ENCODE measurements around the gene DLAT. TPM values are rescaled to one million over a fixed set of nuclear protein-coding genes. Genes with fewer than 3 reads are reported as not detected.

The DLAT gene
- total and polyA plus RNA-seq, 2 experiments from 2014 or later = 27.9 to 42.1 TPM

- no peak overlapping the region for H3K27ac ChIP-seq
These were observed 25.5 kb downstream of the DLAT start for GRCh38 chr11:112050721-112051120.

DNA sequence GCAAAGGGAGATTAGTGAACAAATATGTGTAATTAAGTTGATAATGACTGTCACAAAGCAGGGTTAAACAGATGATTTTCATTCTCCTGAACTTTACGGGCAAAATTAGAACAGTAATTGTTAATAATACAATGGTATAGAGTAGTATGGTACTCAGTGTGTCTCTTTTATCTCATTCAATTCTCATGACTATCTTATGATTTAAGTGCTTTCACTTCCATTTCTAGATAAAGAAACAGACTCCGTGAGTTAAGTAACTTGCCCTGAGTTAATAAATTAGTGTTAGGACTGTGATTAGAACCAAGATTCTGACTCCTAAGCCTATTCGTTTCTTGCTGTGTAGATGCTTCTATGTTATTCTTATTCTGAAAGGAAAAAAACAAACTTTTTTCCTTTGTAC lies 26.6 kb downstream of the DLAT start:
- no peak overlapping the region for H3K4me3 ChIP-seq
- H3K27ac ChIP-seq = no peak overlapping the region
- DNase-seq (ENCODE audit: low spot score) = no peak
- no peaks in the 10 kb centered on the region for H3K27me3 ChIP-seq
- WGBS (ENCODE audit: low lambda C conversion rate, missing lambda C conversion rate) = 95% methylated on average over 3 of the region's 3 CpGs
- H3K9me2 ChIP-seq (replicated peaks; ENCODE audit: insufficient read depth) = no peaks in the 10 kb centered on the region
- H3K36me3 ChIP-seq (replicated peaks; ENCODE audit: insufficient read depth, low read depth) = no peaks in the 10 kb centered on the region
- no peaks in the 10 kb centered on the region for H3K4me1 ChIP-seq (ENCODE audit: insufficient read depth)
- H3K79me2 ChIP-seq = no peaks in the 10 kb centered on the region
- H3K4me2 ChIP-seq = no peak overlapping the region
- no peak overlapping the region for H2AFZ ChIP-seq
- no peaks in the 10 kb centered on the region for H3K9me3 ChIP-seq (ENCODE audit: low read depth)
- H4K20me1 ChIP-seq (ENCODE audit: insufficient read depth, poor library complexity, severe bottlenecking) = no peaks in the 10 kb centered on the region
- no peak for TF ChIP-seq EZH2 (IDR thresholded peaks at IDR 0.05; ENCODE audit: borderline replicate concordance)
- TF ChIP-seq, protein P1, sequence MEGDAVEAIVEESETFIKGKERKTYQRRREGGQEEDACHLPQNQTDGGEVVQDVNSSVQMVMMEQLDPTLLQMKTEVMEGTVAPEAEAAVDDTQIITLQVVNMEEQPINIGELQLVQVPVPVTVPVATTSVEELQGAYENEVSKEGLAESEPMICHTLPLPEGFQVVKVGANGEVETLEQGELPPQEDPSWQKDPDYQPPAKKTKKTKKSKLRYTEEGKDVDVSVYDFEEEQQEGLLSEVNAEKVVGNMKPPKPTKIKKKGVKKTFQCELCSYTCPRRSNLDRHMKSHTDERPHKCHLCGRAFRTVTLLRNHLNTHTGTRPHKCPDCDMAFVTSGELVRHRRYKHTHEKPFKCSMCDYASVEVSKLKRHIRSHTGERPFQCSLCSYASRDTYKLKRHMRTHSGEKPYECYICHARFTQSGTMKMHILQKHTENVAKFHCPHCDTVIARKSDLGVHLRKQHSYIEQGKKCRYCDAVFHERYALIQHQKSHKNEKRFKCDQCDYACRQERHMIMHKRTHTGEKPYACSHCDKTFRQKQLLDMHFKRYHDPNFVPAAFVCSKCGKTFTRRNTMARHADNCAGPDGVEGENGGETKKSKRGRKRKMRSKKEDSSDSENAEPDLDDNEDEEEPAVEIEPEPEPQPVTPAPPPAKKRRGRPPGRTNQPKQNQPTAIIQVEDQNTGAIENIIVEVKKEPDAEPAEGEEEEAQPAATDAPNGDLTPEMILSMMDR (IDR thresholded peaks at IDR 0.05; ENCODE audit: poor library complexity) = no peak
- no peak for TF ChIP-seq EZH2phosphoT487 (IDR thresholded peaks at IDR 0.05; ENCODE audit: low read depth, severe bottlenecking, unreplicated experiment)

More at GRCh38 chr11:112050721-112051120, 25.5 kb downstream of the DLAT start:
- WGBS (ENCODE audit: low lambda C conversion rate, missing lambda C conversion rate) = 100% methylated on average over 3 of the region's 3 CpGs
- Histone ChIP-seq H3K4me1 (ENCODE audit: insufficient read depth) (no peaks in the 10 kb centered on the region), H3K9me2 (replicated peaks; ENCODE audit: insufficient read depth) (no peaks in the 10 kb centered on the region), H3K4me3 (no peak overlapping the region), H3K79me2 (no peaks in the 10 kb centered on the region), H2AFZ (no peak overlapping the region), H3K9me3 (ENCODE audit: low read depth) (no peaks in the 10 kb centered on the region), H4K20me1 (ENCODE audit: insufficient read depth, poor library complexity, severe bottlenecking) (no peaks in the 10 kb centered on the region), H3K4me2 (no peak overlapping the region), H3K27me3 (no peaks in the 10 kb centered on the region), H3K36me3 (replicated peaks; ENCODE audit: insufficient read depth, low read depth) (no peaks in the 10 kb centered on the region)
- no peak for TF ChIP-seq EZH2 (IDR thresholded peaks at IDR 0.05; ENCODE audit: borderline replicate concordance)
- TF ChIP-seq, protein P1 (IDR thresholded peaks at IDR 0.05; ENCODE audit: poor library complexity) = no peak
- TF ChIP-seq EZH2phosphoT487 (IDR thresholded peaks at IDR 0.05; ENCODE audit: low read depth, severe bottlenecking, unreplicated experiment) = no peak
- no peak for DNase-seq (ENCODE audit: low spot score)

DNA sequence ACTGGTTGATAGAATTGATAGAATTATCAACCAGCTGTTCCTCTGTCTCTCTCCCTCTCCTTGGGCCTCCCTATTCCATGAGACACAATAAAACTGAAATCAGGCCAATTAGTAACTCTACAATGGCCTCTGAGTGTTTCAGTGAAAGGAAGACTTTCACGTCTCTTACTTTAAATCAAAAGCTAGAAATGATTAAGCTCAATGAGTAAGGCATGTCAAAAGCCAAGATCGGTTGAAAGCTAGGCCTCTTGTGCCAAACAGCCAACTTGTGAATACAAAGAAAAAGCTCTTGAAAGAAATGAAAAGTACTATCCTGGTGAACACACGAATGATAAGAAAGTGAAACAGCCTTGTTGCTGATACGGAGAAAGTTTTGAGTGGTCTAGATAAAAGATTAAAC lies 32.0 kb downstream of the DLAT start:
- Histone ChIP-seq H4K20me1 (ENCODE audit: insufficient read depth, poor library complexity, severe bottlenecking) (no peaks in the 10 kb centered on the region), H2AFZ (no peak overlapping the region), H3K36me3 (replicated peaks; ENCODE audit: insufficient read depth, low read depth) (no peaks in the 10 kb centered on the region), H3K27ac (no peak overlapping the region), H3K9me3 (ENCODE audit: low read depth) (no peaks in the 10 kb centered on the region), H3K4me1 (ENCODE audit: insufficient read depth) (no peaks in the 10 kb centered on the region), H3K79me2 (no peaks in the 10 kb centered on the region), H3K4me2 (no peak overlapping the region), H3K27me3 (no peaks in the 10 kb centered on the region), H3K9me2 (replicated peaks; ENCODE audit: insufficient read depth) (no peaks in the 10 kb centered on the region), H3K4me3 (no peak overlapping the region)
- no peak for DNase-seq (ENCODE audit: low spot score)
- TF ChIP-seq EZH2 (IDR thresholded peaks at IDR 0.05; ENCODE audit: borderline replicate concordance) = no peak
- TF ChIP-seq EZH2phosphoT487 (IDR thresholded peaks at IDR 0.05; ENCODE audit: low read depth, severe bottlenecking, unreplicated experiment) = no peak
- TF ChIP-seq, protein P1 (IDR thresholded peaks at IDR 0.05; ENCODE audit: poor library complexity) = no peak
- WGBS (ENCODE audit: low lambda C conversion rate, missing lambda C conversion rate) = 86% methylated on average over 4 of the region's 4 CpGs

- H3K4me1 ChIP-seq (ENCODE audit: insufficient read depth) = no peaks in the 10 kb centered on the region
- H3K27me3 ChIP-seq = no peaks in the 10 kb centered on the region
- no peaks in the 10 kb centered on the region for H3K79me2 ChIP-seq
- H3K9me2 ChIP-seq (replicated peaks; ENCODE audit: insufficient read depth) = no peaks in the 10 kb centered on the region
- no peaks in the 10 kb centered on the region for H3K36me3 ChIP-seq (replicated peaks; ENCODE audit: insufficient read depth, low read depth)
- no peaks in the 10 kb centered on the region for H3K9me3 ChIP-seq (ENCODE audit: low read depth)
- H4K20me1 ChIP-seq (ENCODE audit: insufficient read depth, poor library complexity, severe bottlenecking) = no peaks in the 10 kb centered on the region
- no peak overlapping the region for H2AFZ ChIP-seq
- H3K4me2 ChIP-seq = no peak overlapping the region
- no peak overlapping the region for H3K4me3 ChIP-seq
- WGBS (ENCODE audit: low lambda C conversion rate, missing lambda C conversion rate) = 95% methylated on average over 1 of the region's 1 CpG
- no peak for DNase-seq (ENCODE audit: low spot score)
- TF ChIP-seq EZH2phosphoT487 (IDR thresholded peaks at IDR 0.05; ENCODE audit: low read depth, severe bottlenecking, unreplicated experiment) (no peak), EZH2 (IDR thresholded peaks at IDR 0.05; ENCODE audit: borderline replicate concordance) (no peak)
- TF ChIP-seq, protein P1 (IDR thresholded peaks at IDR 0.05; ENCODE audit: poor library complexity) = no peak
- H3K27ac ChIP-seq = no peak overlapping the region
These were observed 32.9 kb downstream of the DLAT start for GRCh38 chr11:112058103-112058502.
